Subcutaneous abdominal adipose tissue (tissue), 5 donors: ENCODE data around the gene GLIPR1.
"Not testable (repeated sequence)": the region's sequence is repeated elsewhere in the genome, so short reads cannot be mapped to it uniquely, and the experiment has no call there.

Source experiments
- H3K27ac ChIP-seq: one replicate; pipeline ENCODE4 v1.7.0; 2013; ENCODE audit warnings: low read depth, mild to moderate bottlenecking, inconsistent platforms, low read length, moderate library complexity
- H3K27me3 ChIP-seq, 5 donors: one replicate each; pipeline ENCODE4 v1.7.0; 2013; ENCODE audit warnings: low read length in 5 of 5, inconsistent platforms in 1 of 5; ENCODE audit not compliant: control insufficient read depth in 5 of 5, insufficient read depth in 4 of 5
- H3K36me3 ChIP-seq, 5 donors: one replicate each; pipeline ENCODE4 v1.7.0; 2013; ENCODE audit warnings: low read length in 5 of 5; ENCODE audit not compliant: control insufficient read depth in 5 of 5, insufficient read depth in 5 of 5
- H3K4me1 ChIP-seq, 5 donors: one replicate each; pipeline ENCODE4 v1.7.0; 2013; ENCODE audit warnings: low read length in 5 of 5, mild to moderate bottlenecking in 3 of 5, moderate library complexity in 1 of 5; ENCODE audit not compliant: control insufficient read depth in 5 of 5, insufficient read depth in 5 of 5
- H3K4me3 ChIP-seq, 5 donors: one replicate each; pipeline ENCODE4 v1.7.0; 2013; ENCODE audit warnings: low read length in 5 of 5, low read depth in 1 of 5
- H3K9ac ChIP-seq, 5 donors: one replicate each; pipeline ENCODE4 v1.7.0; 2013; ENCODE audit warnings: low read length in 5 of 5, mild to moderate bottlenecking in 4 of 5, moderate library complexity in 3 of 5
- H3K9me3 ChIP-seq, 5 donors: one replicate each; pipeline ENCODE4 v1.7.0; 2013; ENCODE audit warnings: low read length in 5 of 5; ENCODE audit not compliant: control insufficient read depth in 5 of 5
- donor health status: healthy.
- donor health status: healthy.
- donor health status: healthy.
- donor health status: healthy.
- donor health status: healthy.

GLIPR1 gene

DNA sequence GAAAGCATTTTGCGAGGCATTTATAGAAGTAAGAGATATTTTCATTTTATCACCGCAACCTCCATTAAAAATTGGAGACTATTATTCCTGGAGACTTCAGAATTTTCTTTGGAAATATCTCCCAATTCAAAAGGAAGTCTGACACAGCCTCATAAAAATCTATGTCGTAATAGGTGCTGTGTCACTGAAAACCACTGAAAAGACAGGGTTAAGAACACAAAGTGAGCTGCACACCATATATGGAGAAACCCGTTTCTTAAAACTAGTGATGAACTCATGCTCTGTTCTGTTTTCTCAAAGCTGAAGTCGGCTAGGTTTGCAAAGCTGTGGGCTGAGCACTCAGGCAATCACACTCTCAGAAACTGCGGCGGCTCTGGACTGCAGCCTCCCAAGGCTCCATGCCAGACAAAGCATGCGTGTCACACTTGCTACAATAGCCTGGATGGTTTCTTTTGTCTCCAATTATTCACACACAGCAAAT, at the start of gene GLIPR1:
TSS of gene GLIPR1 (plus strand) at position 287 of the 481 bp plus-strand sequence. CDS start at position 413, 126 bp downstream.
- H3K9ac ChIP-seq, result peak within 1 kb of the TSS; percentile 41 to 72 (median 58)
- no peaks in the 10 kb centered on the region for H3K27me3 ChIP-seq
- no peaks in the 10 kb centered on the region for H3K9me3 ChIP-seq
- no peaks in the 10 kb centered on the region for H3K36me3 ChIP-seq
- peak within 1 kb of the TSS; percentile 81 for H3K27ac ChIP-seq
- peaks cover 0 to 20% (median 10%) of the 10 kb centered on the region in 5 donors for H3K4me1 ChIP-seq
- H3K4me3 ChIP-seq, result peak within 1 kb of the TSS; percentile 39 to 69 (median 69)

DNA sequence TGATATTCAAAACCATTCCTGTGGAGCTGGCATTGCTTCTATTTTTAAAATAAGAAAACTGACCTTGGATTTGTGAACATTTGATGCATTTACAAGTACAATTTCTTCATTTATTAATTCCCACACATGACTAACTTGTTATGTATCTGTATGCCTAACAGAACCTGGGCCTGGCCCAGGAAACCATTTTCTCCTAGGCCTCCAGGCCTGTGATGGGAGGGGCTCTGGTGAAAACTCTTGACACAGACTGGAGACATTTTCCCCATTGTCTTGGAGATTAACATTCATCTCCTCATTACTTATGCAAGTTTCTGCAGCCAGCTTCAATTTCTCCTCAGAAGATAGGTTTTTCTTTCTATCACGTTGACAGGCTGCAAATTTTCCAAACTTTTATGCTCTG, 47.6 kb upstream of the GLIPR1 start:
- Histone ChIP-seq H3K4me1 (no peaks in the 10 kb centered on the region), H3K27ac (no peak overlapping the region), H3K9me3 (peaks cover 5 to 15% (median 11%) of the 10 kb centered on the region in 5 donors), H3K36me3 (no peaks in the 10 kb centered on the region), H3K27me3 (no peaks in the 10 kb centered on the region), H3K4me3 (no peak overlapping the region), H3K9ac (no peak overlapping the region)

DNA sequence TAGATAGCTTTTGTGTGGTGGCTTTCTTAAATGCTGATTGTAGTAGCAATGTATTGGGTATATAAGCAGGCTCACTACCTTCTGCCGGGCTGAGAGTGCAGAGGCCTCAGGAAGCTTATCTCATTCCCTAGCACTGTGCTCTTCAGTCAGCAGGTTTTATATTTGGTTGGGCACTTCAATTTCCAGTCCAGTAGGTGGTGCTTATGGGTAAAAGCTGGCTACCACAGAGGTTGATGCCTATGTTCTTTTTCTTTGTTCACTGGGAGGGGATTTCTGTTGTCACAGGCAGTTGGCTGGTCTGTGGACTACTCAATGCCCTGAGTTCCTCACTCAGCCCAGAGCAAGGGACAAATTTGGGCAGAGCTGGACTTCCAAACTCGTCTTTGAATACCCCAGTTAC, 43.0 kb upstream of the GLIPR1 start:
- peaks cover 4 to 13% (median 7%) of the 10 kb centered on the region in 5 donors for H3K9me3 ChIP-seq

DNA sequence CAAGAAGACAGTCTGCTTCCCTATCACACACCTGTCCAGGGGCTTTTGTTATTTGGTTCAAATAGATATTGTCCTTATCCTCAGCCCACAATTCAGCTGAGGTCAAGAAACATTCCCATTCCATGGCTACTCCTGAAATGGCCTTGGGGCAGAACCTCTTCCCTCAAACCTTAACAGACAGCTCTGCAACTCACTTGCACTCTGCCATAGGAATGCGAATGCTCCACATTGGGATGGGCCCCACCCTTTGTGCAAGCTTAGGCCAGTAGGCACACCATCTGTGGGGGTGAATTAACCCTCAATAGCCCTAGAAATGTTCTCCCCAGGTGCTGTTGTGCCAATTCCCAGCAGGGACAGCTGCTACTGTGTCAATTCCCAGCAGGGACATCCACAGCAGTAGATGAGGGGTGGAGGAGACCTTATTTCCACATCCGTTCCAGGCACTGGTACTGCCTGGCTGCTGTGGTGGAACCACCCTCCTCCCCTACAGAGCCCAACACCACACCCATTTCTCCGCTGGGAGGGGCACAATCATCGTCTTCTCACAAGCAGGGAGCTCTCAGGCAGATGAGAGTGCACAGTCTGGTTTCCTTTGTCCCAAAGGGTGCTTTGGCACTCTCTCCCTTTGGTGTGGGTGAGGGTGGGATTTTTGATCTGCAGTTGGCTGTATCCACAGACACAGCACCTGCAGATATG, 42.3 kb upstream of the GLIPR1 start:
- H3K9me3 ChIP-seq, result peaks cover 4 to 13% (median 7%) of the 10 kb centered on the region in 5 donors
- no peak overlapping the region for H3K9ac ChIP-seq
- H3K4me3 ChIP-seq, result no peak overlapping the region
- no peaks in the 10 kb centered on the region for H3K4me1 ChIP-seq
- no peak overlapping the region for H3K27ac ChIP-seq
- H3K27me3 ChIP-seq, result no peaks in the 10 kb centered on the region
- H3K36me3 ChIP-seq, result no peaks in the 10 kb centered on the region

More for the DNA sequence above, 43.0 kb upstream of the GLIPR1 start:
- Histone ChIP-seq H3K36me3 (no peaks in the 10 kb centered on the region), H3K4me3 (no peak overlapping the region), H3K27me3 (no peaks in the 10 kb centered on the region), H3K4me1 (no peaks in the 10 kb centered on the region), H3K27ac (no peak overlapping the region), H3K9ac (no peak overlapping the region)

DNA sequence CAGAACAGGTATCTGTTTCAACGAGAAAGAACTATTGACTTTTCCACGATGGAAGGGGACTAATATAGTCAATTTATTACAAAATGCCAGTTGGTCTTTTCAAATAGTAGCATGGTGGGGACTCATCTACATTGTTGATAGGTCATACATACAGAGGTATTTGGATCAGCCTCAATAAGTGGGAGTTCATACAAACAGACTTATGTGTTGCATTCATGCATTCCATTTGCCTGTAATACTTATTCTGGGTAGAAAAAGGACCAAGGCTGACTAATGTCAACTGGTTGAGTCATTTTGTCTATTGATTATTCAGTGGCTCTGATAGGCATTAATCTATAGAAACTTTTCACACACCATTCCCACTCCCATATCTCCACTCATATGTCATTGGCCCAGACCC, 41.5 kb upstream of the GLIPR1 start:
- Histone ChIP-seq H3K9ac (no peak overlapping the region), H3K27ac (no peak overlapping the region), H3K27me3 (no peaks in the 10 kb centered on the region), H3K4me1 (no peaks in the 10 kb centered on the region), H3K4me3 (no peak overlapping the region), H3K9me3 (peaks cover 4 to 13% (median 7%) of the 10 kb centered on the region in 5 donors), H3K36me3 (no peaks in the 10 kb centered on the region)

DNA sequence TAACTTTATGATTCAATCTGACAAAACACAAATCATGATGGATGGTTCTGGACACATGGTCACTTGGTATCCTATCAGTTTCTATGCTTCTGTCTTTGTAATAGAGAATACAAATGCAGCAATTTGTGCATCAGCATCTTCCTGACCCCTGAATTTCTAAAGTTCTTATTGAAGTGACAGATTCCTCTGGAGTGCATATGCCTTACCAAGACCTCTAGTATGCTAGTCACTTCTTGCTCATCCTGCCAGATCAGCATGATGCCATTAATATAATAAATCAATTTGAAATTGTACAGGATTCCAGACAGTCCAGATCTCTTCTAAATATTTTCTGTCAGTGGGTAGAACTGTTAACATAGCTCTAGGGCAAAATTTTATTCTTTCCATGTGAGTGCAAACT, 40.6 kb upstream of the GLIPR1 start:
- Histone ChIP-seq H3K36me3 (no peaks in the 10 kb centered on the region), H3K4me1 (no peaks in the 10 kb centered on the region), H3K27me3 (no peaks in the 10 kb centered on the region), H3K9ac (no peak overlapping the region), H3K4me3 (no peak overlapping the region), H3K9me3 (peaks cover 4 to 13% (median 7%) of the 10 kb centered on the region in 5 donors), H3K27ac (no peak overlapping the region)

DNA sequence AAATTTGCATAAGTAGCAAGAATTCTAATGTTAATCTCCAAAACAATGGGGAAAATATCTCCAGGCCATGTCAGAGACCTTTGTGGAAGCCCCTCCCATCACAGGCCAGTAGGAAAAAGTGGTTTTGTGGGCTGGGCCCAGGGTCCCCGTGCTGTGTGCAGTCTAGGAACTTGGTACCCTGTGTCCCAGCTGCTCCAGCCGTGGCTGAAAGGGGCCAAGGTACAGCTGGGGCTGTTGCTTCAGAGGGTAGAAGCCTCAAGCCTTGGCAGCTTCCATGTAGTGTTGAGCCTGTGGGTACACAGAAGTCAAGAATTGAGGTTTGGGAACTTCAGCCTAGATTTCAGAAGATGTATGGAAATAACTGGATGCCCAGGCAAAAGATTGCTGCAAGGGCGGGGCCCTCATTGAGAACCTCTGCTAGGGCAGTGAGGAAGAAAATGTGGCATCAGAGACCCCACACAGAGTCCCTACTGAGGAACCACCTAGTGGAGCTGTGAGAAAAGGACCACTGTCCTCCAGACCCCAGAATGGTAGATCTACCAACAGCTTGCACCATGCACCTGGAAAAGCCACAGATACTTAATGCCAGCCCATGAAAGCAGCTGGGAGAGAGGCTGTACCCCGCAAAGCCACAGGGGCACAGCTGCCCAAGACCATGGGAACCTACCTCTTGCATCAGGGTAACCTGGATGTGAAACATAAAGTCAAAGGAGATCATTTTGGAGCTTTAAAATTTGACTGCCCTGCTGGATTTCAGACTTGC, 38.7 kb upstream of the GLIPR1 start:
- H3K9me3 ChIP-seq, result peaks cover 2 to 13% (median 7%) of the 10 kb centered on the region in 5 donors
- H3K27me3 ChIP-seq, H3K4me3 ChIP-seq, H3K4me1 ChIP-seq, H3K36me3 ChIP-seq, H3K9ac ChIP-seq, H3K27ac ChIP-seq: not testable (repeated sequence)

DNA sequence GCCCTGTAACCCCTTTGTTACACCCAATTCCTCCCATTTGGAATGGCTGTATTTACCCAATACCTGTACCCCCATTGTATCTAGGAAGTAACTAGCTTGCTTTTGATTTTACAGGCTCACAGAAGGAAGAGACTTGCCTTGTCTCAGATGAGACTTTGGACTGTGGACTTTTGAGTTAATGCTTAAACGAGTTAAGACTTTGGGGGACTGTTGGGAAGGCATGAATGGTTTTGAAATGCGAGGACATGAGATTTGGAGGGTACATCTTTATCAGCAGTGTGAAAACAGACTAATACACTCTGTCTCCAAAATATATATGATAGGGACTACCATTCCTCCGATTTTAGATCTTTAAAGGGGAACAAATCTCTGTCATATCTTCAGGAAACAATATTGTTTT, 38.1 kb upstream of the GLIPR1 start:
- not testable (repeated sequence) for H3K36me3 ChIP-seq, H3K4me1 ChIP-seq, H3K4me3 ChIP-seq, H3K27ac ChIP-seq, H3K27me3 ChIP-seq, H3K9ac ChIP-seq
- peaks cover 2 to 10% (median 4%) of the 10 kb centered on the region in 5 donors for H3K9me3 ChIP-seq

DNA sequence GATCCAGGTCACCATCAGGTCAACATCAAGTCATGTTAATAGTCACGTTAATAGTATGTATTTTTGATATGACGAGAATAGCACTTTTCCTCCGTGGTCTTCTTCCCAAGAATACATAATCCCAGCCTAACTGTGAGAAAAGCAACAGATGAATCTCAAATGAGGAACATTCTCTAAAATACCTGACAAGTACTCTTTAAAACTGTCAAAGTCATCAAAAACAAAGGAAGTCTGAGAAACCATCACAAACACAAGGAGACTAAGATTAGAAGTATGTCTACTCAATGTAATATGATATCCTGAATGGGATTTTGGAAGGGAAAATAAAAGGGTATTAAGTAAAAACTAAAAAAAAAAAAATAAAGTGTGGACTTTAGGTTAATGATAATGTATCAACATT, 36.8 kb upstream of the GLIPR1 start:
- H3K9ac ChIP-seq, result no peak overlapping the region
- no peaks in the 10 kb centered on the region for H3K9me3 ChIP-seq
- H3K4me3 ChIP-seq, result no peak overlapping the region
- H3K27me3 ChIP-seq, result no peaks in the 10 kb centered on the region
- H3K36me3 ChIP-seq, result no peaks in the 10 kb centered on the region
- H3K4me1 ChIP-seq, result no peaks in the 10 kb centered on the region
- no peak overlapping the region for H3K27ac ChIP-seq

DNA sequence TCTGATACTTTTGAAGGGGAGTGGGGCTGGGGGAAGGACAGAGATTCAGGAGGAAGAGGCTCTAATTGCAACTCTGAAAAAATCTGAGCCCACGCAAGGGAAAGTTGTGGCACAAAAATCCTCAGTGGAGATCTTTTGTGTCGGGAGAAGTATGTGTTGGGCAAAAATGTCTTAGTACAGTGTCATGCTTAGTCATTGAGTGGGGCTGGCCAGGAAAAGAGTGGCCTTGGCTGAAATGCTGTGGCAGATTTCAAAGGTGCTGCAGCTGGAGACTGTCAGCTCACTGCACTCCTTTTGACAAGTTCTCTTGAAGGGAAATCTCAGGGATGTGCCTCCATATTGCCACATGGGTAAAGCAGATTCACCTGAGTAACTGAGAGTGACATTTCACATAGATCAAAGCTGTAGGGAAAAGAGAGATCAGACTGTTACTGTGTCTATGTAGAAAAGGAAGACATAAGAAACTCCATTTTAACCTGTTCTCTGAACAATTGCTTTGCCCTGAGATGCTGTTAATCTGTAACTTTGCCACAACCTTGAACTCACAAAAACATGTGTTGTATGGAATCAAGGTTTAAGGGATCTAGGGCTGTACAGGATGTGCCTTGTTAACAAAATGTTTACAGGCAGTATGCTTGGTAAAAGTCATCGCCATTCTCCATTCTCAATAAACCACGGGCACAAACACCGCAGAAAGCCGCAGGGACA, 36.0 kb upstream of the GLIPR1 start:
- Histone ChIP-seq H3K9me3 (no peaks in the 10 kb centered on the region), H3K4me1 (no peaks in the 10 kb centered on the region), H3K27ac (no peak overlapping the region), H3K36me3 (no peaks in the 10 kb centered on the region), H3K9ac (no peak overlapping the region), H3K4me3 (no peak overlapping the region), H3K27me3 (no peaks in the 10 kb centered on the region)
